MM.1S (cell line): Measurements from ENCODE around the gene BET1L.

Source experiments
- CTCF ChIP-seq: fragments of 300-600 bp; sonication (generic); IDR thresholded peaks from 2 replicates; pipeline ENCODE4 v1.5.1; 2016; ENCODE audit warnings: antibody characterized with exemption, low read length, mixed read lengths
- EZH2phosphoT487 ChIP-seq: fragments of 300-600 bp; sonication (generic); IDR thresholded peaks from 2 replicates; pipeline ENCODE4 v1.6.1; 2018; ENCODE audit warnings: antibody characterized with exemption, low read length

- TF ChIP-seq CTCF (no peak), EZH2phosphoT487 (no peak)
These were observed 9.4 kb downstream of the BET1L start for GRCh38 chr11:197741-198235.
